Stimulated activated CD8-positive, alpha-beta memory T cell treated with anti-CD3 and anti-CD28 coated beads, Interleukin-12 subunit alpha, Interleukin-12 subunit beta, amount 100 ng/mL, for 1 hour (primary cell): Measurements from ENCODE around the gene PSORS1C2.
"Not testable (repeated sequence)": the region's sequence is repeated elsewhere in the genome, so short reads cannot be mapped to it uniquely, and the experiment has no call there.

Experiments used
- DNase-seq: peaks from one replicate; pipeline ENCODE4 v3.0.0-alpha.2; 2020; ENCODE audit warnings: low read depth

PSORS1C2 gene

DNA sequence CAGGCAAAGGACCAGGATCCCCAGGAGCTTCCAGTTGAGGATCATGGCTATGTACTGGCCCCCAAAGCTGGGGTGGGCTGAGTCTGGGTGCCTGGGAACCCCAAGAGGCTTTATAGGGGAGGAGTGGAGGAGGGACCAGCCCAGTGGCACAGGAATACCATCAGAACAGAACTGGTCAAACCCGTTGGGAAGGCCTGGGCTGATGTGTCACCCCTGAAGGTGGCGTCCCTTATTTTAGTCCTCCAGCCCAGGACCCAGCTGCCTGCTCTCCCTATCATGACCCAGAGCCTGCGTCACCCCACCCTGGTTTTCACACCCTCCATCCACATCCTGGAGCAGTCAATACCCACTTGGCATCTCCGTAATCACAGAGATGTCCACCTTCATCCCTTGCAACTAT, at the start of gene PSORS1C2:
Gene PSORS1C2 (minus strand): TSS at position 85 of the 400 bp plus-strand sequence. CDS start 40 bp downstream, at position 45.
- no peak for DNase-seq

DNA sequence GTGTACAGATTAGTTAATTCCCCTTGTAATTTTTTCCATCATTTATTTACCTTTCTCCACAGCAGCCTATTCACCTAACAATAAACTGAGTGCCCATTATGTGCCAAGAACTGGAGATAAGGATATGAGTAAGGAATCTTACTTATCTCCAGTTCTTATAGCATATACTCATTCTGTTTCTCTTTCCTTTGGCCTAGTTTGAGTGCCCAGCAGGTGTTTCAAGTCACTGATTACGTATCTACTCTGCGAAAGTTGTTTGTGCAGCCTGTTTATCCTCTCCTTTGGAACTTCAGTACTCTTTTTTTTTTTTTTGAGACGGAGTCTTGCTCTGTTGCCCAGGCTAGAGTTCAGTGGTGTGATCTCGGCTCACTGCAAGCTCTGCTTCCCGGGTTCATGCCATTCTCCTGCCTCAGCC, 48.9 kb upstream of the PSORS1C2 start:
- DNase-seq, result no peak

DNA sequence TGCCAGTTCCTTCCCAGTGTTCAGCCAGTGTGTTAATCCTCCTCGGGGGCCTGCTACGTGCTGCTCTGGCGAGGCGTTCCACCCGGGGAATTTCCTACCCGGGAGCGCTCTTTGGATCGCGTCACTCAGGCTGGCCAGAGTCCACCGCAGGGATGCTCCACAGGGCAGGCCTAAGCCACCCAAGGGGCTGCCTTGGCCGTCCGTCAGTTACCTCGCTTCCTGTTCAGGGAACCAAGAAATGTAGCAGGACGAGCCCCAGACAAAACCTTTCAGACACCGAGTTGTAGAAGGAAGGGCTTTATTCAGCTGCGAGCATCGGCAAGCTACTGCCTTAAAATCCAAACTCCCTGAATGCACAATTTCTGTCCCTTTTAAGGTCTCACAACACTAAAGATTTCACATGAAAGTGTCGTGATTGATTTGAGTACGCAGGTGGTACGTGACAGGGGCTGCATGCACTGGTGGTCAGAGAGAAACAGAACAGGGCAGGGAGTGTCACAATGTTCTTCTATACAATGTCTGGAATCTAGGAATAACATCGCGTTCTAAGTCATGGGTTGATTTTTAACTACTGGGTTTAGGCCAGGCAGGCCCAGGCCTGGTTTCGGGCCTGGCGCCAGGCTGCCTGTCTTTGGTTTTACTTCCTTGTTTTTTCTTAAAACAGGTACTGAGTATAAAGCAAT, 47.3 kb upstream of the PSORS1C2 start:
- no peak for DNase-seq

DNA sequence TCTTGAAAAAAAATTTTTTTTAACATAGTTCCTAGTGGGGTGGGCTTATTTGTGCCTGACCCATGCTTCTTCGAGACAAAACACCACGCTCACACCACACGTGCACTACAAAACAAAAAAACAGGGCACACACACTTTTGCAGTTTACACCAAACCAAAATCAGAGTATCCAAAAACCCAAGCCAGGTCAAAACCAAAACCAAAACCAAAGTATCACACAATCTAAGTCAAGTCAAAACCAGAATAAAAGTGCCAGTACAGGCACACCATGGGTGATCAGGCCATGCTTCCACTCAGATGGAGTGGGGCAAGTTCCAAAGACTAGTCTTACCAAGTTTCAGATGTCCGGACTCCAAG, 46.8 kb upstream of the PSORS1C2 start:
- not testable (repeated sequence) for DNase-seq

DNA sequence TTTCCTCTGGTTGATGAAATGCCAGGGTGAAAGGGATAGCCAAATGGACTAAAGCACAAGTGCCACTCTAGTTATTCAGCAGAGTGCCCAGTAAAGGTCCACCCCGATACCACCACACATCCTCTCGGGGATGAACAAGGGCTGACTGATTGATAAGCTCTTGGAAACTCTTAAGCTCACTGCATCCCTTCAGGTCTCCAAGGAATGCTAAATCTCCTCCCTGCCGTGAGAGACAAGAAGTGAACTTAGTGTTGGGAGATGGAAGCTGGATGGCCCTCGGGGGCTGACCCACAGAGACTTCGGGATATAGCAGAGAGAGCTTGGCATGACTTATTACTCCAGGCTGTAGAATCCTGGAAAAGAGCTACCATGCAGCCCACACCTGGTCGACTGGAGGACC, 45.0 kb upstream of the PSORS1C2 start:
- not testable (repeated sequence) for DNase-seq

DNA sequence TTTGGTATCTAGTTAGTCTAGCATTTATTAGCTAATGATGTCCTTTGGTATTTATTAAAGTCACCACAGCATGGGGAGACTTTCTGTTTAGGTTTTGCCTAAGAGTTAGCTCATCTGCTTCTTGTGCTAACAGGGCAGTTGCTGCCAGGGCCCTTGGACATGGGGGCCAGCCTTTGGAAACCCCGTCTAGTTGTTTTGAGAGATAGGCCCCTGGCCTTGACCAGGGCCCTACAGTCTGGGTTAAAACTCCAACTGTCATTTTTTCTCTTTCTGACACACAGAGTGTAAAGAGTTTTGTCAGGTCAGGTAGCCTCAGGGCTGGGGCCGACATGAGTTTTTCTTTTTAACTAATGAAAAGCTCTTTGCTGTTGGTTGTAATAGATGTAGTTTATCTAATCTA, 44.4 kb upstream of the PSORS1C2 start:
- not testable (repeated sequence) for DNase-seq

DNA sequence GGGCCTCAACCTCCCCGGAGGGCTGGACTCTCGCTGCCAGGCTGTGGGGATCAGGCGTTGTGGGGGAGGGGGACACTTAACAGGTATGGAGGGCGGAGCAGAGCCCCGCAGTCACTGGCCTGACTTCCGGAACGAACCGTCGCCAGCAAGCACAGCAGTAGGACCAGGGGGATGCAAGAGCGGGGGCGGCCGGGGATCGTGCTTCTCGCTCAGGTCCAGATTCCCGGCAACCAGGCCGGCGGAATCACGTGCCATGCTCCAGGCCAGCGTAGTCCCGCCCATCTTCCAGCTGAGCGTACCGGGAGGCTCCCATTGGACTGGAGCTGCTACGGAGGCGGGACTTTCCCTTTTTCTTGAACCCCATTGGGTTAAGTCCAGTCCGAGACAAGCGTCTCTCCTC, 41.6 kb upstream of the PSORS1C2 start:
- peak; percentile 35 for DNase-seq

DNA sequence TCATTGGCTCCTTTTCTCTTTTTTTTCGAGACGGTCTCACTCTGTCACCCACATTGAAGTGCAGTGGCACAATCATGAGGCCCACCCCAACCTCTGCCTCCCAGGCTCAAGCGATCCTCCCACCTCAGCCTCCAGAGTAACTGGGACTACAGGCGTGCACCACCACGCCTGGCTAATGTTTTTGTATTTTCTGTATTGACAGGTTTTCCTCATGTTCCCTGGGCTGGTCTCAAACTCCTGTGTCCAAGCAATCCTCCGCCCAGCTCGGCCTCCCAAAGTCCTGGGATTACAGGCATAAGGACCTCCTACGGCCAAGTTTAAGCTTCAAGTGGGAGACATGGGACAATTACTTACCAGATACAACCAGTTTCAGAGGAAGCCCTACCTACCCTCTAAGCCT, 41.0 kb upstream of the PSORS1C2 start:
- no peak for DNase-seq

DNA sequence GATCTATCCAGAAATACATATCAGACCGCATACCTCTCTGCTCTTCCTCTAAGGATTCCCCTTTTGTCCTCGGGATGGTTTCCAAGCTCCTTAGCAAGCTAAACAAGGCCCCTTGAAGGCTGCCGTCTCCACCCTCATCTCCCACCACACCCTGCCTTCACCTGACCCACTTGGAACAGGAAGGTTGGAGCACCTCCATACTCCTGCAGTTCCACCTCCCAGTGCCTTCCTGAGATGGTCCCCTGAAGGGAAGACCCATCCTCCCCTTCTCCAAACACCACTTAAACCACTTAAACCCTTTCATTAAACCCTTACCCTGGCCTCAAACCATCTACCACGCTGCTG, 40.1 kb upstream of the PSORS1C2 start:
- DNase-seq, result no peak

DNA sequence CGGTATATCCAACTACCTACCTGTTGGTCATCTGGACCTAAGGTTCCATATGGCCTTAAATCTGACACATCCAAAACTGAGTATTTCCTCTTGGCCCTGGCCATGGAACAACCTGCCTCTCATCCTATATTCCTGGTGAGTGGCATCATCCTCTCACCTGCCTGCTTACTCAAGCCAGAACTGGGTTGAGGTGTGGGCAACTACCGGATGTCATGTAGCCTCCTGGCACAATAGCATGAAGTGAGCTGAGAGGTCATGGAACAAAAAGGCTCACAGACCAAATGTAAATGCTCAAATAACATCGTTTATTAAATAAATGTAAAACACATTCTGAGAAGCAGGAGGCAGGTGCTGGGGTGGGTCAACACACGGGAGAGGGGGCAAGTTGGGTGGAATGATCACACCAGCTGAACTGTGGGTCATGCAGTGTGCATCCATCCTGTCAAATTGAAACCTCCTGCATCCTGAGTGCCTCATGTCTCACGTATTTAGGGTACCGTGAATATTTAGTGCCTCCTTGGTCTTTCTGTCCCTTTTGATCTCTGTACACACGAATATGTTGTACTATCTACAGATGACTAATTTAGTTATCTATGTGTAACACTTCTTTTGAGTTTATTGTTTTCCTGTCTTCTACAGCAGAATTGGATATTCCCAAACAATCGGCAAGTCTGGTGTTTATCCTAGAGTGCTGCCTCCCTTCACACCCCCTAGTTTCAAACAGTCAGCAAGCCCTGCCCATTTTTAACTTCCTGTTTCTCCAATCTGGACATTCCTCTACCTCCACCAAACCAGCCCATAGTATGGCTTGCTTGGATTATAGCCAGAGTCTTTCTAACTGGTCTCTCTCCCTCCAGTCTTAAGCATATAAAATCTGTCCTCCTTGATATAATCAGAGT, 39.5 kb upstream of the PSORS1C2 start:
- DNase-seq, result no peak

DNA sequence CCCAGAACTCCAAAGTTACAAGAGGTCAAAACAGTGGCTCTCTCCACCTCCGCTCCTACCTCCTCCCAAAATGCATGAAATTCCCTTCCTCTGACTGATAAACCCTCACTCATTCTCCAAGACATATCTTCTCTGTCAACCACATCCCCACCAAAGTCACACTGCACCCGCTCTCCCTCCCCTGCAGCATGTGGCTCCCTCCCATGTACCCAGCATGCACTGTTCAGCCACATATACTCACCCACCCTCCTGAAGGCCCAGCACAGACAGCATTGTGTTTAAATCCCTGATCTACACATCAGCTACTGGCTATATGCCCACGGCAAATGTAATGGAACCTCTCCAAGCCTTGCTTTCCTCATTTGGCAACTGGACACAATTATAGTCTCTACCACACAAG, 37.1 kb upstream of the PSORS1C2 start:
- DNase-seq, result no peak

DNA sequence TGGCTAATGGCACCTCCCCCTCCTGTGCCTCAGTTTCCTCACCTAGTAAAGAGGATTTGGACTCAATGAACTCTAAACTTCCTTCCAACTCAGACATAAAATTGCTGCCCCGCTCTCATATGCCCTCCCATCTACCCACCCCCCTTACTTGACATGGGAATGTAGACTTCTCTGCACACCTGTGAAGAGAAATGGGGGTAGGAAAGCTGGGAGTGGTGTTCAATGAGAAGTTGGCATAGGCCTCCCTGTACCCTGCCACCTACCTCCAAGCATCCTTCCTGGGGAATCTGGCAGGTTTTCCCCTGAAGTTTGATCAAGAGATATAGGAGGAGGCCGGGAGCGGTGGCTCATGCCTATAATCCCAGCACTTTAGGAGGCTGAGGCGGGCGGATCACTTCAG, 35.5 kb upstream of the PSORS1C2 start:
- DNase-seq, result no peak

DNA sequence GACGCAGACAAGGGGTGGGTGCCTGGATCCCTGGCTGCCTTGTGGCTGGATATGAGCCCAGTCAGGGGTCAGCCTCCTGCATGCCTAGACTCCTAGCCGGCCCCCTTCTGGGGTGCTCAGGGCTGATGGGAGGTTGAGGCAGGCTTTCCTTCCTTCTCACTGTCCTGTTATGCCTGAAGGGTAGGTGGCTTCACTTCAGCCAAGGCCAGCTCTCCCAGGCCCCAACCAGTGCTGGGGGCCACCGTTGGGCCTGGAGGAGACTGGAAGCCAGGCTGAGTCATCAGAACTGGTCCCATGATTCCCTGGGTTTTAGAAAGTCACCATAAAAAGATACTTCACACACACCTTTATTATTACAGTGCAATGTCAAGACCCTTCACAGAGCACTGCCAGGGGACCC, 34.5 kb upstream of the PSORS1C2 start:
- no peak for DNase-seq

DNA sequence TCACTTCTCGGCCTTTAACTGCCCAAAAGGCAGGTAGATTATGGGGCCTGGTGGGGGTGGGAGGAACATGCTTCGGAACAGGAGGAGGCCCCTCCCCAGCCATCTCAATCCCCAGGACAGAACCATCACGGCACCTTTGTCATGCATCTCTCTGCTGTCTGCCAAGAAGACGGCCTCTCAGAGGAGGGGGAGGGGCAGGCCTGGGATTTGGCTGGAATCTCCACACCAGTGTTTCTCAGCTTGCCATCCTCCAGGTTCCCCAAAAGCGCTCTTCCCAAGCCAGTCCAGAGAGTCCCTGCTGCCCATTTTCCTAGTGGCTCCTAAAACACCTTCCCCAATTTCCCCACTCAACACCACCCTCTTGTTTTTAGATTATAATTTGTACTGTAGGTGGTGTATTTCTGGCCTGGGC, 34.1 kb upstream of the PSORS1C2 start:
- DNase-seq, result no peak

DNA sequence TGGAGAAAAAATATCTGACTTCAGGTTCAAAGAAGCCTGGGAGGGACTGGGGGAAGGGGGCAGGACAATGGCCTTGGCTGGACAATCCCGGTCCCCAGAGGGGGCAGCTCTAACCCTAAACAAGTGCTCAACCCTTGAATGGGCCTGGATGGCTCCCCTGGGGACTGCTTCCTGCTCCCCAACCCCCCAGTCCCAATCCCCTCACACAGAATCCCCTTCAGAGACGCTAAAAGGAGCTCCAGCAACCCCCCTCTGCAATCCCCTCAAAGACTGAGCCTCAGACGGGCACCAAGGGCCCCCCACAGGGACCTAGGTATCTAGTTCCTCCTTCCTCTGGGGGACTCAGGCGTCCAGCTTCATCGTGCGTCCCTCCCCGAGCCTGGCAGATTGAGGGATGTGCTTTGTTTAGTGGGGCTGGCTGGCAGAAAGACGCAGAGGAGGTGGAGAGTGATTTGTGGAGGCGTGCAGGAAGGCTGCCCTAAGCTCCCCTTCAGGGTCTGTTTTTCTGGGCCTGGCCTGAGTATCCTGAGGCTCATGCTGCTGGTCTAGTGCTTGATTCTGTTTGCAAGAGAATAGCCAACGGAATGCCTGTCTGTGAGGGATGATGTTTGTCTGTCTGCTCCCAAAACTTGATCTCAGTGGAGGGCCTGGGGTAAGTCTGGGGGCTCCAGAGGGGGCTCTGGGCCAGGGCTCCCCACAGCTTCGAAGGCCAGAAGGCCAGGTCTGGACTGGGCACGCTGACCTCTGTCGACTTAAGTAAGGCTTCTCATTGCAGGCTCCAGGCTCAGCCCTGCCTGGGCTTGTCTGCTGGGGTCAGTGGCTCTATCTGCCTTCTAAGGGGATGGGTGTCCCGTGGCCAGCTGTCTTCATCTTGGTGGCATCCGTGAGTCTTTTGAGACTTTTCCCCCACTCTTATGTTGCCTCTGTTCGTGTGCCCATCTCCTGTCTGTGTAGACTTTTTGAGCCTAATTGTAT, 33.4 kb upstream of the PSORS1C2 start:
- no peak for DNase-seq

DNA sequence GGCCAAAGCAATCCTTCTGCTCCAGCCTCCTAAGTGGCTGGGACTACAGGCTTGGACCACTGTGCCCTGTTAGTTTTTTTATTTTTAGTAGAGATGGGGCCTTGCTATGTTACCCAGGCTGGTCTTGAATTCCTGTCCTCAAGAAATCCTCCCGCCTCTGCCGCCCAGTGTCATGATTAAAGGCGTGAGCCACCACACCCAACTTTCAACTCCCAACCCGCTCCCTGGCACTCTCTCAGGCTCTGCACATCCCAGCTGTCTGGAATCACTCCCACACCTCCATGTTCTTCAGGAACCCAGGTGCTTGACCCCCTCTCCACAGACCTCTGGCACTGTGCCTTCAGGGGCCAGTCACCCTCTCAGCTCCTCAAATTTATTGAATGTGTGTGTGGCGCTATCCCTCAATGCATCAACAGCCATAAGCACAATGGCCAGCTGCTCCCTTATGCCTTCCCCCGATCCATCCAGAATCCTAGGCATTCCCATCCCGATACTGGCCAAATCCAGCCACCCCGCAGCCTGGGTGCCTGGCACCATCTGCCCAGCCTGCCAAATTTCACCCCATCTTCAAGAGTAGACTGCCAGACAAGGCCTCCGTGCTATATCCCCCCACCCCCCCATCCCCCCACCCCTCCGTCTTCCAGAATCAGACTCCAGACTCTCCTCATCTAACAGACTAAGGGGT, 32.3 kb upstream of the PSORS1C2 start:
- DNase-seq, result no peak

DNA sequence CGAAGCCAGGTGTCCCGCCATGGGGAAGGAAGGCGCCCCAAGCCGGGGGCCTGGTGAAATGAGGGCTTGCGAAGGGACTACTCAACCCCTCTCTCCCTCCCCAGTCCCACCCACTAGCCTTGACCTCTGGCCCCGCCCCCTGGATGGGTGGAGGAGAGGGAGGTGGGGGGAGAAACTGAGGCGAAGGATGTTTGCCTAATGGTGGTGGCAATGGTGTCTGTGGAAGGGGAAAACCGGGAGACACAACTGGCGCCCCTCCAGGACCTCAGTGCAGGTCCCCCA, 31.7 kb upstream of the PSORS1C2 start, which contains the start of gene POU5F1:
Gene POU5F1 (minus strand): TSS at position 83 of the 282 bp plus-strand sequence. CDS start 62 bp downstream, at position 21.
- no peak for DNase-seq

DNA sequence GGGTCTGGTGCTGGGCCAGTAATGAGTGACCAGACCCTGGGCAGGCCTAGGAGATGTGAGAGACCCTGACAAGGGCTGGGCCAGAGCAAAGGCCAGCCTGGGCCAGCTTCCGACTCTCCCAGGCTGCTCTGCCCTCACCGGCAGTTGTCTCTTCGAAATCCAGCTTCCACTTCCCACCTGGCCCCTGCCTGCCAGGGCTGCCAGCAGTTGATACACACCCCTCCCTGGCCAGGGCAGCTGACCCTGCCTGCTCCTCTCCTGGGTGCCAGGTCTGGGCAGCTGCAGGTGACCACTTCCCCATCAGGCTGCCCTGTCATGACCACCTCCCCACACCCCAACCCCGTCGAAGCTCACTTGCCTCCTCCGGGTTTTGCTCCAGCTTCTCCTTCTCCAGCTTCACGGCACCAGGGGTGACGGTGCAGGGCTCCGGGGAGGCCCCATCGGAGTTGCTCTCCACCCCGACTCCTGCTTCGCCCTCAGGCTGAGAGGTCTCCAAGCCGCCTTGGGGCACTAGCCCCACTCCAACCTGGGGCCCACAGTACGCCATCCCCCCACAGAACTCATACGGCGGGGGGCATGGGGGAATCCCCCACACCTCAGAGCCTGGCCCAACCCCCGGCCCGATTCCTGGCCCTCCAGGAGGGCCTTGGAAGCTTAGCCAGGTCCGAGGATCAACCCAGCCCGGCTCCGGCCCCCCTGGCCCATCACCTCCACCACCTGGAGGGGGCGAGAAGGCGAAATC, 31.2 kb upstream of the PSORS1C2 start:
- not testable (repeated sequence) for DNase-seq

DNA sequence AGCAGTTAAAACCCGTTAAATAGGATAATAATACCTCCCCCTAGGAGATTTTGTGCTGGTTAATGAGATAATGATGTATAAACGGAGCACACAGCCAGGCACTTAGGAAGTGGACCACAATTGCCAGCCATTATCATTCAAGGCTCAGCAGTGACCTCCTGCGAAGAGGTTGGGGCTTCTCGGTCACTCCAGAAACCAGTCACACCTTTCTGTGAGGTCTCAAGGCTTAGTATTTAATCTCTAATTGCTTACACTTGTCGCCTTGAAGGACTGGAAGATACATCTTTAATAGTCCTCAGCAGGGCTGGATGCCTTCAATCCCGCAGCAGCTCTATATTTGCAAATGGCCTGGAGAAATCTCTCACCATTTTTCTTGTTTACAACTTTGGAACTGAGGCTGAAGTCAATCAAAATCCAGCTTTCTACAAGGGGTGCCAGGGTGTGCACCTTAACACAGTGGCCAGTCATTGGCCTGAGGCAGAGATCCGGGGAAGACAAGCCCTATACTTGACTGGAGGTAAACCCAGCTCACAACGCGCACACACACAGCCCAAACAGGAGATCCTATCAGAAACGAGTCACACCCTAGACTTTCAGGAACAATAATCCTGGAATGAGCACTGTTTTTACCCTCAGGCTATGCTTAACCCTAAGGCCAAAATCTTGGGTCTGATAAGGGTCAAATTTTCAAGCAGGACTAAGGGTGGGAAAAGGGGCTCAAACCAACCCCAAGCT, 30.4 kb upstream of the PSORS1C2 start:
- DNase-seq, result no peak

DNA sequence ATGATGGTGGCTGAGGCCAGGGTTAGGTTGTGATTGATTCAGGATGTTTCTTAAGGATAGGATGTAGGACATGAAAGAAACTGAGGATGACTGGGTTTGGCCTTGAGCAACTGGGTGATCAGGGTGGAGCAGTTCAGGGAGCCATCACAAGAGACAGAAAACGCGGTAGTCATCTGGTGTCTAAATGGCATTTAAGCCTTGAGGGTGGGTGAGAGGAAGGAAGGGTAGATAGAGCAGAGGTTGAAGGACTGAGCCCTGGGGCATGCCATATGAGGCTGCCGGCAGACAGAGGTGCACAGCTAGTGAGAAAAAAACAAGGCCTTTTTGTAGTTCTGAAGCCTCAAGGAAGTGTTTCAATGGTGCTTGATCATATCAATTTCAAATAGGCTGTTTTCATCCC, 29.7 kb upstream of the PSORS1C2 start:
- no peak for DNase-seq
